ENCODE data around the gene CST11.

Gene CST11

DNA sequence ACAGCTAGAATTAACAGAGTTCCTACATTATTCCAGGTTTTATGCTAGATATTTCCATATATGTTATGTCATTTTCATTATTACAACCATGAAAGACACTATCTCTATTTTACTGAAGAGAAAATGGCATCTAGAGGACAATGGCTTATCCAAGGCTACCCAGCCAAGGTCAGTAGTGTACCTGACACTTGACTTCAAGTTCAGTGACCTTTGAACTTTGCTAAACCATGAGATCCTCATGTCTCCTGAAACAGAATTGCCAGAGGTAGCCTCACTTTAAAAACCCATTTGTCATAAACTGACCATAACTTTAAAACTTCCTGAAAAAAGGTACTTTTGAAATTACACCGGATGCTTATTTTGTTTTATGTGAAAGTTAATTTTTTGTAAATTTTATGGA lies 45.8 kb downstream of the CST11 start:
- H3K4me3 ChIP-seq (ENCODE audit: low read length): no peak overlapping the region
- H3K27me3 ChIP-seq (replicated peaks; ENCODE audit: control insufficient read depth, insufficient read depth, low read length): no peaks in the 10 kb centered on the region
- peaks cover 18% of the 10 kb centered on the region for H3K4me1 ChIP-seq (ENCODE audit: control insufficient read depth, insufficient read depth, low read length)
- H3K9me3 ChIP-seq (ENCODE audit: control insufficient read depth, low read length): no peaks in the 10 kb centered on the region
- no peak overlapping the region for H3K9ac ChIP-seq (ENCODE audit: low read length)
- peaks cover 4% of the 10 kb centered on the region for H3K36me3 ChIP-seq (ENCODE audit: control insufficient read depth, insufficient read depth, low read length, severe bottlenecking)
- no peak for DNase-seq (ENCODE audit: low read depth)

DNA sequence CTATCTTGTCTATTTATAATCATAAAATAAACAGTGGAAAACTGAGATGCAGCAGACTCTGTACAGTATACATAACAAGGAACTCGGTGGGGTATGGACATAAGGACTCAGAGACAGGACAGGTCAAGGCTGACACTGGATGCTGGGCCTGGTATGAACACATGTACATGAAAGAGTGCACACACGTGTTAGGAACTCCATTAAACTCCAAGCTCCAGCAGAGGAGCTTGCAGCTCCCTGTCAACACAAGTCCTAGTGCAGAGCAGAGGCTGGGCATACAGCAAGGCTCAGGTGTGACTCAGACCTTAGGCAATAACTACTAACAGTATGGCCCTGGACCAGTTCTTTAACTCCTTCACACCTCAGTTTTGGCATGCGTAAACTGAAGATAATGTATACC lies 48.5 kb downstream of the CST11 start:
- DNase-seq (ENCODE audit: low read depth): peak; percentile 15
- H3K27me3 ChIP-seq (replicated peaks; ENCODE audit: control insufficient read depth, insufficient read depth, low read length): no peaks in the 10 kb centered on the region
- H3K4me1 ChIP-seq (ENCODE audit: control insufficient read depth, insufficient read depth, low read length): peaks cover 7% of the 10 kb centered on the region
- peaks cover 11% of the 10 kb centered on the region for H3K36me3 ChIP-seq (ENCODE audit: control insufficient read depth, insufficient read depth, low read length, severe bottlenecking)
- H3K9me3 ChIP-seq (ENCODE audit: control insufficient read depth, low read length): no peaks in the 10 kb centered on the region
- no peak overlapping the region for H3K9ac ChIP-seq (ENCODE audit: low read length)
- H3K4me3 ChIP-seq (ENCODE audit: low read length): no peak overlapping the region

DNA sequence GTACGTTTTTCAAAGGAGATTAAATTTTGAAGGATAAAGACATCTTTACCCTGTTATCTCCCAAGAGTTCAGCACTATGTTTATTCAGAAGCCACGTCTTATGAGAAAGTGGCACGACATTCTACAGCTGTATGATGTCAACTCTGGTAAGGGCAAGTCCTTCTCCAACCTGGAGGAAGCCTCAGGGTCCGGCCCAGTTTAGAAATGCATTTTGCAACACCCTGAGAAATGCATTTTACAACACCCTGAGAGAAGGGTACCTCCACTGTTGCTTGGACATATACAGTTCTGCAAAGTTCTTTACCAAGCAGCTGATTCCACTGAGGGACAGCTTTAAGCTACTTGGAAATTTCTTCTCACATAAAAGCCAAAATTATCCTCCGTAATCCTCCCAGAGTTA lies 48.9 kb downstream of the CST11 start:
- Histone ChIP-seq H3K9ac (ENCODE audit: low read length) (no peak overlapping the region), H3K36me3 (ENCODE audit: control insufficient read depth, insufficient read depth, low read length, severe bottlenecking) (peaks cover 11% of the 10 kb centered on the region), H3K9me3 (ENCODE audit: control insufficient read depth, low read length) (no peaks in the 10 kb centered on the region), H3K27me3 (replicated peaks; ENCODE audit: control insufficient read depth, insufficient read depth, low read length) (no peaks in the 10 kb centered on the region), H3K4me1 (ENCODE audit: control insufficient read depth, insufficient read depth, low read length) (peaks cover 7% of the 10 kb centered on the region), H3K4me3 (ENCODE audit: low read length) (no peak overlapping the region)
- DNase-seq (ENCODE audit: low read depth): no peak

DNA sequence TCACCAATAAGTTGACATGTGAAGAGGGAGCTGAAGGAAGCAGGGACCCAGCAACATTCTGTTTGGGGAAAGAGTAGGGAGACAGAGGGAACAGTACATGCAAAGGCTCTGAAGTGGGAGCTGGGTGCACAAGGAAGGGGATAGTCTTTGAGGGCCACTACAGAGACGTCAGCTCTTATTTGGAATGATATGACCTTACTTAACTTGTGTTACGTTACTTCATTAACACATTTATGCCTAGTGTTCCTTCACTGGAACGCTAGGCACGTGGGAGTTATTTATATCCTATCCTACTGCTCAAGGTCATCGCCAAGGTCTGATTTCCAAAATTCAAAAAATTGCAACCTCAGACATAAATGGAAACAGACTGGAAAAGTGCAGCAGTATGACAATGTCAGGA lies 51.6 kb downstream of the CST11 start:
- H3K27me3 ChIP-seq (replicated peaks; ENCODE audit: control insufficient read depth, insufficient read depth, low read length): no peaks in the 10 kb centered on the region
- peaks cover 15% of the 10 kb centered on the region for H3K4me1 ChIP-seq (ENCODE audit: control insufficient read depth, insufficient read depth, low read length)
- no peak overlapping the region for H3K9ac ChIP-seq (ENCODE audit: low read length)
- H3K36me3 ChIP-seq (ENCODE audit: control insufficient read depth, insufficient read depth, low read length, severe bottlenecking): peaks cover 15% of the 10 kb centered on the region
- H3K9me3 ChIP-seq (ENCODE audit: control insufficient read depth, low read length): no peaks in the 10 kb centered on the region
- no peak for DNase-seq (ENCODE audit: low read depth)
- no peak overlapping the region for H3K4me3 ChIP-seq (ENCODE audit: low read length)
